HUDEP-2 (cell line): ENCODE results near the gene DDX18.
"Not testable (repeated sequence)": the region's sequence is repeated elsewhere in the genome, so short reads cannot be mapped to it uniquely, and the experiment has no call there.

Experiments used
- DNase-seq, 76 experiments: peaks; one replicate each; lab custom pipeline; 2025; ENCODE audit not compliant: unreplicated experiment in 76 of 76; lab: John Stamatoyannopoulos, UW

The DDX18 gene

DNA sequence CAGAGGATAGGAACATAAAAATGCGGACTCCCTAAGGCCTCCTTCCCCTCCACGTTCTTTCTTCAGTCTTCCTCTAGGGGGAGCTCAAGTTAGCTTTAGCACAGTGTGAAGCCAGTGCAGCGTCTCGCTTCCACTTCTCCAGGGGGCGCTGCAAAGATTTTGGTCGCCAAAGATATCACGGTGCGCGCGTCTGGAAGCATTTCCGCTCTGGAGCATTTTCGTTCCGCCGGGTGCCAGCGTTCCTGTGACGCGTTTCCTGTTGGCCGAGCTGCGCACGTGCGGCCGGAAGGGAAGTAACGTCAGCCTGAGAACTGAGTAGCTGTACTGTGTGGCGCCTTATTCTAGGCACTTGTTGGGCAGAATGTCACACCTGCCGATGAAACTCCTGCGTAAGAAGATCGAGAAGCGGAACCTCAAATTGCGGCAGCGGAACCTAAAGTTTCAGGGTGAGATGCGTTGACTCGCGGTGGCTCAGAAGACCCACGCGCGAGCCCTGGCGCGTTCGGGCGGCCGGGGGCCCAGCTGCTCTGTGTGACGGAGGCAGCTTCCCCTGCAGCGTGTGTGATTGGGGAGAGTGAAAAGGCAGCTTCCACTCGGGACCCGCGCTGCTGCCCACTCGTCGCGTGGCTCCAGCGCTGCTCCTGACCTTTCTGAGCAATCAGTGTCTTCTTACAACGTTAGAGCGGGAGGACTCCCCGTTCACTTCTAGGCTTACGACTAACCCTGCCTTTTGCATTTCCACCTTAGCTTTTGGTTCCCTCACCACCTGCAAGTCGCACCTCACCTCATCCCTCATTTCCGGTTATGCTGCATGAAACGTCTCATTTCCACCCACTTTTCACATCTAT lies at the start of gene DDX18:
DDX18 (plus strand) TSS at position 275 of the 848 bp plus-strand sequence; CDS start at position 362, 87 bp downstream.
- DNase-seq = peak in 75 of 76 experiments; percentile 39 to 99 (median 94)

DNA sequence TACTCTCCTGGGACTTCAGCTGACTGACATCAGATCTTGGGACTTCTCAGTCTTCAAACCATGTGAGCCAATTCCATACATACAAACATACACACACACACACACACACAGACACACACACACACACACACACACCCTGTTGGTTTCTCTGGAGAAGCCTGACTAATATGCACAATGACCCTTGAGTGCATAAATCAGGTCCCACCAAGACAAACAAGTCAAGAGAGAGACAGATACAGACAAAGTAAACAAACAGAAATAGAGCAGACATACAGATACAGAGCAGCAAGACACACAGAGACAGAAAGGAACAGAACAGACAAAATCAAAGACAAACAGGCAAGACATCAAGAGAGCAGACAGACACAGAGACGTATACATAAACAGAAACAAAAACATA lies 43.8 kb upstream of the DDX18 start:
- no peak for DNase-seq

DNA sequence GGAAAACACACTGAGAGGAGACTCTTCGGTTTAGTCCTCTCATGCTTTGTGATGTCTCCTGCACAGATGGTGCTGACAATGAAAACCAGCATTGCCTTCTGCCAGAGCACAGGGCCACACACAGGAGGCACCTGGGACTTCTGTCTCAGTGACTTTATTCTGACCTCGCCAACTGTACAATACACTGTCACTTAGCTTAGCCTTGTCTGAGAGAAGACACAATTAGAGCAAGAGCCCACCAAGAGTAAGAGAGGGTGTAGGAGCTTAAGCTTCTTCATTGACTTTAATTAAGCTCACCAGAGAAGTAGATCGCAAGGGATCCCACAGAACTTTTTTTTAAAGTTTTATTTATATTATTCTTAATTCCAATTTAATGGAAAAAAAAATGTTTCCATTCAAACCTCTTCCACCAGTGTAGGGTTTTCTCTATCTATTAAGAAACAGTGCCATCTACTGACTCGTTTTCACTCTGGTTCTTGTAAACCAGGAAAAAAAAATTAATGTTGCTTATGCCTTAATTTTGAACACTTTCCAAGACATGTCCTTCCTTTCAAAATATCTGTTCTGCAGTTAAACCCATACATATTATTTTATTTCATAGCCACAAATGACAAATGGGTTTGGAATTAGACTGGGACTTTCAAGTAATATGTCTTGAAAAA lies 42.4 kb upstream of the DDX18 start:
- DNase-seq = peak in 7 of 76 experiments; percentile 1 to 10 (median 4)

DNA sequence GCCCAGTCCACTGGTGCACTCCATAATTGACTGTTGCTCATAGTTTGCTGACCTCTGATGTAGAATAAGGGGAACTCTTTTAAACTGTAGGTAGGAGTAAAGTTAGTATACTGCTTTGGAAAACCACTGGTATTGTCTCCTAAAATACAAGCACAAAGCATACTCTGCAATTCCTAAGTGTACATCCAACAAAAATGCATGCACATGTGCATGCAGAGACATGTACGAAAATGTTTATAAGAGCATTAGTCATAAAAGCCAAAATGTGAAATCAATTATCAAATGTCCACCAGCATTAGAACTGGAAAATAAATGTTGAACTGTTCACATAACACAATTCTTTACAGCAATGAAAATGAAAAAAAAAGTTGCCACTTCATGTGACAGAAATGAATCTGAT lies 39.8 kb upstream of the DDX18 start:
- no peak for DNase-seq

DNA sequence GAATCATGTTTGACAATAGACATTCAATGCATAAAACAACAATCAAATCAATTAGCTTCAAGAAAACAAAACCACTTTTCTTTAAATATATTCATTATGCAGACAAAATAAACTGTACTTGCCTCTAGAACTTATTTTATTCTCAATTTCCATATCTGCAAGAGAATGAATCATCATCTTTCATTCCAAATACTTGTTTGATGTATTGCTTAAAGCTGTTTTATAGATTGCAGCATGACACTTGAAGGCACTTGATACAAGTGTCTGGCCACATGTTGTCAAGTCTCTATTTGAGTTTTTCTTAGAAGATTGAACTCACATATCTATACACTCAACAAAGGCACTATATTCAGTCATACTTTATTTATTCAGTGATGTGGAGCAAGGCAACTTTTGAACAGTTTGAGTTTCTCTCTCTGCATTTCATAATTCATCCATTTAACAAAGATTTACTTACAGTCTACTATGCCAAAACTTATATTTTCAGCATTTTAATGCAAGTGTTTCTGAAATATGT lies 38.7 kb upstream of the DDX18 start:
- no peak for DNase-seq

DNA sequence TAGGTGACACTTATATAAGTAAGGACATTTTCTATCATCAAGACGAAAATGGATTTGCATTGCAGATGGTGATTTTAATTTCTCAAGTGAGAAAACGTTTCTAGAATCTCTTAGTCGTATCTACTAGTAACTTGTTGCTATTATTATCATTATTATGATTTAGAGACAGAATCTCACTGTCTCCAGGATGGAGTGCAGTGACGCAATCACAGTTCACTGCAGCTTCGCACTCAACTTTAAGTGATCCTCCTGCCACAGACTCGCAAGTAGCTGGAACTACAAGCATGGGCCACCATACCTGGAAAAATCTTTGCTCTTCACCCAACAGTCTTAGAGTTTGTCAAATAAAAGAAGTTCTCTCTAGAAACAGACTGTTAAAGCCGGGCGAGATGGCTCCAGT lies 37.6 kb upstream of the DDX18 start:
- DNase-seq = no peak

DNA sequence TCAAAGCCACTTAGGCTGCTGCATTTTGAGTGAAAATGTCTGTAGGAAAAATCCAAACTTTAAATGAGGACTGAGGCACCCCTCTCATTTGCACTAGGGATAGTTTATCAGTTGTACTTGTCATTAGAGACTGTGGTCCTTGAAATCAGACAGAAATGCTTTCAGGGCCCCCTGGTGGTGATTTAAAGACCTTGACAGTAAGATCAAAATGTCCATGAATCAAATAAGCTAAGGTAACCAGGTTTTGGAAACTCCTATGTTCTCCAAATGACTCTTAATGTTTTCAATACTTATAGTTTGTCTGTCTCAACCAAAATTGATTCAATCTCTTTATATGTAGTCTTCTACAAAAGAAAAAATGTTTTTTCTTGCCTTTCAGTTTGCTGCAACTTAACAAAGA lies 28.8 kb upstream of the DDX18 start:
- peak in 36 of 76 experiments; percentile 1 to 48 (median 18) for DNase-seq

DNA sequence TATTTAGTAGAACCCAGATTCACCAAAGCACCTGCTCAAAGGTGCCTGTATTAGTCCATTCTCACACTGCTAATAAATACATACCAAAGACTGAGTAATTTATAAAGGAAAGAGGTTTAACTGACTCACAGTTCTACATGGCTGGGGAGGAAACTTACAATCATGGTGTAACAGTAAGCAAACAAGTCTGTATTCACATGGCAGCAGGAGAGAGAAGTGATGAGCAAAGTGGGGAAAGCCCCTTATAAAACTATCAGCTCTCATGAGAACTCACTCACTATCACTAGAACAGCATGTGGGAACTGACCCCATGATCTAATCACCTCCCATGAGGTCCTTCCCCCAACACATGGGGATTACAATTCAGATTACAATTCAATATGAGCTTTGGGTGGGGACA lies 28.0 kb upstream of the DDX18 start:
- DNase-seq = no peak

DNA sequence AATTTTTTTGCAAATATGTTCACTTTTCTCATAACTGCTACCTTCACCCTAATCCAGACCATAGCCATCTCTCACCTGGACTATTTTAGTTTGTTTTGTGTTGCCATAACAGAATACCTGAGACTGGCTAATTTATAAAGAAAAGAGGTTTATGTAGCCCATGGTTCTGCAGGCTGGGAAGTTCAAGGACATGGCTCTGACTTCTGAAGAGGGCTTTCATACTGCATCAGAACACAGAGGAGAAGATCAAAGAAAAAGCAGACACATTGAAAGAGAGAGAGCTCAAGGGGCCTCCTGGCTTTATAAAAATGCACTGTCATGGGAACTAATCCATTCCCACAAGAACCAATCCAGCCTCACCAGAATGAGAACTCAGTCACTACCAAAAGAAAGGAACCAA lies 25.0 kb upstream of the DDX18 start:
- no peak for DNase-seq

DNA sequence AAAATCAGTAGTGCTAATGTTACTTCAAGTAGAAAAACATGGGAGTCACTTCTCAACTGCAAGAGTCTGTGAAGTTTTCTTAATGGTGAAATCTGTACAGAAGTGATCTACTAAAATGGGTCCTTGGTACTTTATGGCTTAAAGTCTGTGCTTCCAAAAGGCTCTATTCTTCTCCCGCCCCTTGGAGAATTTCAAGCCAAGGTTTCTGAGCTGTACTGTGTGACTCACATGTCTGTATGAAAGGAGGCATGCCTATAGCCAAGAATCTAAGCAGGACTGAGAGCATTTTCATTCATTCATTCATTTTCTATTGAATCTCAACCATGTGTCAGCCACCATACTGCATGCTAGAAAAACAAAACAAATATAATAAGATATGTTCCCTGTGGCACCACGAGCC lies 19.8 kb upstream of the DDX18 start:
- DNase-seq = no peak

DNA sequence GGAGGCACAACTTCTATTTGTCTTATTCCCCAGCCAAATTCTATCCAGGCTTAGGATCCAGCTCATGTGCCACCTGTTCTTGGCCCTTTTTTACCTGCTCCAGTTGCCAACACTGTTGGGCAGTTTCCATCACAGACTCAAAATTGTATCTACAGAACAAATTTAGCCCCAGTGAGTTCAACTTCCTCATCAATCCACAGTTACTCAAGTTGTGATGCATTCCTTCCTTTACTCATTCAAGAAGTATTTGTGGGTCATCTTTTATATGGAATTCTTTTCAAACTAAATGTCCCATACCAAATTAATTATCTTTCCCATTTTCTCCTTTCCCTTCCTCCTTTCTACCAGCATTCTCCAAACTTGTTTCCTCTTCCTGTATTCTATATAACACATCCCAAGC lies 12.7 kb upstream of the DDX18 start:
- no peak for DNase-seq

DNA sequence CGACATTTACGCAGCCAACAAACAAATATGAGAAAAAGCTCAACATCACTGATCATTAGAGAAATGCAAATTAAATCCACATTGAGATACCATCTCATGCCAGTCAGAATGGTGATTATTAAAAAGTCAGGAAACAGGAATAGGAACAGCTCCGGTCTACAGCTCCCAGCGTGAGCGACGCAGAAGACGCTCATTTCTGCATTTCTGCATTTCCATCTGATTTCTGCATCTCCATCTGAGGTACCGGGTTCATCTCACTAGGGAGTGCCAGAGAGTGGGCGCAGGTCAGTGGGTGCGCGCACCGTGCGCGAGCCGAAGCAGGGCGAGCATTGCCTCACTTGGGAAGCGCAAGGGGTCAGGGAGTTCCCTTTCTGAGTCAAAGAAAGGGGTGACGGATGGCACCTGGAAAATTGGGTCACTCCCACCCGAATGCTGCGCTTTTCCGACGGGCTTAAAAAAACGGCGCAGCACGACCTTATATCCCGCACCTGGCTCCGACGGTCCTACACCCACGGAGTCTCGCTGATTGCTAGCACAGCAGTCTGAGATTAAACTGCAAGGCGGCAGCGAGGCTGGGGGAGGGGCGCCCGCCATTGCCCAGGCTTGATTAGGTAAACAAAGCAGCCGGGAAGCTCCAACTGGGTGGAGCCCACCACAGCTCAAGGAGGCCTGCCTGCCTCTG lies 10.7 kb upstream of the DDX18 start:
- peak in 1 of 76 experiments; percentile 1 for DNase-seq

DNA sequence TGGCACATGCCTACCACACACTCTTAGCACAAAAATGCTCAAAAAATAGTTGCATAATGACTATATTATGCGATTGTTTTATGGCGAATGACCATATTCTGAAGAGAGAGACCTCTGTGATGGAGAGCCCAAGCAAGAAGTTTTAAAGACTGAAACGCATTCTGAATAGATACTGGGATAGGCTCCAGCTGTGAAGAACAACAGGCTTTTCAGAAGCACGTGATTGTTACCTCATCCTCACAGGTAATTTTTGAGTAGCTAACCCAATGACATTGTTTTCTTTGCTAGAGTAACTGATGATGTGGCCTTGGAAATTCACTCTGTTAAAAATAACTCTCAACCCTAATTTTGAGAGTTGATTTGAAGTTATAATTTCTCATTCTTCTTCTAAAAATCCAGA lies 2.0 kb upstream of the DDX18 start:
- no peak for DNase-seq

DNA sequence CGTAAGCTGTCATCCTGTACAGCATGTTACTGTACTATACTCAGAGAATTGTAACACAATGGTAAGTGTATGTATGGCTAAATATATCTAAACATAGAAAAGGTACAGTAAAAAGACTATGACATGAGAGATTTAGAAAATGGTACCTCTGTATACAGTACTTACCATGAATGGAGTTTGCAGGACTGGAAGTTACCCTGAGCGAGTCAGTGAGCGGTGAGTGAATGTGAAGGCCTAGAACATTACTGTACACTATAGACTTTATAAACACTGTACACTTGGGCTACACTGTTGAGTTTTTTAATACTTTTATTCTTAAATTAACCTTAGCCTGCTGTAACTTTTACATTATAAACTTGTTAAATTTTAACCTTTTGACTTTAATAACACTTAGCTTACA lies 1.5 kb downstream of the DDX18 start:
- no peak for DNase-seq

DNA sequence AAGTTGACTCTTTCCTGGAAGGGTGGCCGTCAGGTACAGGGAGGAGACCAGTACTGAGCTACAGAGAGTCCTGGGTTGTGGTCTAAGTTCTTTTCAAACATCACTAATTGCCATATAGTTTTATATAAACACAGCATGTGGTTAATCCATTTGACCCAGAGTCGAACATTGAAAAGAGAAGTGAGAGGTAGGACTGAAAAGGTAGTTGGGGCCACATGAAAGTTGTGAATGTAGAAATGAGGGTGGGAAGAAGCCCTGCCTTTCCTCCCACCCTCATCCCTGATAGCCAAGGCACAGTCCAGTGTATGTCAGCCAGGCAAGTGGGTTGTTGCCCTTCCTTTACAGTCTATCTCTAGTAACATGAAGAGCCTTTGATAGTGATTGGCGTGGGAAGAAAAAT lies 4.4 kb downstream of the DDX18 start:
- no peak for DNase-seq

DNA sequence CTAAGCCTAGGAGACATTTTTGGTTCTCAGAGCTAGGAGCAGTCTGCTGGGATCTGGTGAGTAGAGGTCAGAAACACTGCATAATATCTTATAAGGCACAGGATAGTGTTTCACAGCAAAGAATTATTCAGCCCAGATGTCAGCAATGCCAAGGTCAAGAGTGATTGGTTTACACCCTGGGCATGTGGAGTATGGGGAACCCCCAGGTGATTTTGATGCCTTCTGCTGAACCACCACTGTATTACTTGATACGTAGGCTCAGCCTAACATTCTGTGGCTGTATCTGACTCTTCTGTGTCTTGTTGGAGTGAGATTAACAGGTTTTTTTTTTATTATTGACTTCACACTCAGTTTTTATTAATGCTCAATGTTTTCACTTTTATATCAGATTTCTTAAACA lies 6.0 kb downstream of the DDX18 start:
- DNase-seq = no peak

DNA sequence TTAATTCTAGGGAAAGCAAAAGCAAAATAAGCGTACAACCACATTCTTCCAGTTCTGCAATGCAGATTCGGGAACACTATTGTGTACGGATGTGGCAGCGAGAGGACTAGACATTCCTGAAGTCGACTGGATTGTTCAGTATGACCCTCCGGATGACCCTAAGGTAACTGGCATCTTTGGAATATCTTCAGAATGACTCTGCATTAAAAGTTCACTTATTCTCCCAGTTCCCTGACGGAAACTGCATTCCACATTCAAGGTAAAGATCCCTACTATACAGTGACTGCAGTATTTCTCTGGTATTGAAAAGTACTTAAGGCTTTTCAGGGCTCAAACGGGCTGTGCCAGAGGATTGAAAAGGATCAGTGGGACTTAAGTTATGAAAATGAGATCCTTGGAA lies 10.9 kb downstream of the DDX18 start:
- no peak for DNase-seq

DNA sequence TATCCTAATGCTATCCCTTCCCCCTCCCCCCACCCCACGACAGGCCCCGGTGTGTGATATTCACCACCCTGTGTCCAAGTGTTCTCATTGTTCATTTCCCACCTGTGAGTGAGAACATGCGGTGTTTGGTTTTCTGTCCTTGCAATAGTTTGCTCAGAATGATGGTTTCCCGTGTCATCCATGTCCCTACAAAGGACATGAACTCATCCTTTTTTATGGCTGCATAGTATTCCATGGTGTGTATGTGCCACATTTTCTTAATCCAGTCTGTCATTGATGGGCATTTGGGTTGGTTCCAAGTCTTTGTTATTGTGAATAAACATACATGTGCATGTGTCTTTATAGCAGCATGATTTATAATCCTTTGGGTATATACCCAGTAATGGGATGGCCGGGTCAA lies 13.0 kb downstream of the DDX18 start:
- DNase-seq = not testable (repeated sequence)

DNA sequence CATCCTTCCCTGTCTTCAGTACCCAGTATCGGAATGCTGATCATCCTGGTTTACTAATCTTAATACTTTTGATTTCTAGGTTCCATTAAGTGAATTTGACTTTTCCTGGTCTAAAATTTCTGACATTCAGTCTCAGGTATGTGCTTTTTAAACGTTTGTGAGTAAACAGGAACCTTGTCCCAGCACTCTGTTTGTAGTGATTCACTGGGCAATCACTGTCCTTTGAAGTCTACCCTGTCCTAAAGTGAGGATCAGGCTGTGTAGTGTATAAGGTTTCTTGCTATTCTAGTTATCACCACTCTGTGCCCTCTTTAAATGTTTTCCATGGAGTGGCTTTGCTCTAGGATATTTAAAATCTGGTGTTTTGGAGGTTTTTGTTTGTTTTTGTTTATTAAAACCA lies 14.4 kb downstream of the DDX18 start:
- no peak for DNase-seq

DNA sequence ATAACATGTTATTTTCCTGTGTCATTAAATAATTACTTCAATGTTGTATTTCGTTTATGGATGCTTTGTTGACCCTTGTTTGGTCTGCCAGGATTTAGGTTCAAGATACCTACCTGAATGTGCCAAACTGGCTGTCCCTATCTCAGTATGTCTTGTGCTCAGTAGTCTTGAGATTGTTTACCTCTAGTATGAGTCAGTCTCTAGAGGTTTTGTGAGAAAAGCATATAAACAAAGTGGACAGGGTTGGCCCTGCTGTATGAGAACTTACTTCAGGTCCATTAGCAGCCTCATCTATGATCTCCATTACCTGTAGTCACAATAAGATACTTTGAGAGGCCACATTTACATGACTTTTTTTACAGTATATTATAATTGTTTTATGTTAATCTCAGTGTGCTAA lies 17.8 kb downstream of the DDX18 start:
- DNase-seq = no peak

DNA sequence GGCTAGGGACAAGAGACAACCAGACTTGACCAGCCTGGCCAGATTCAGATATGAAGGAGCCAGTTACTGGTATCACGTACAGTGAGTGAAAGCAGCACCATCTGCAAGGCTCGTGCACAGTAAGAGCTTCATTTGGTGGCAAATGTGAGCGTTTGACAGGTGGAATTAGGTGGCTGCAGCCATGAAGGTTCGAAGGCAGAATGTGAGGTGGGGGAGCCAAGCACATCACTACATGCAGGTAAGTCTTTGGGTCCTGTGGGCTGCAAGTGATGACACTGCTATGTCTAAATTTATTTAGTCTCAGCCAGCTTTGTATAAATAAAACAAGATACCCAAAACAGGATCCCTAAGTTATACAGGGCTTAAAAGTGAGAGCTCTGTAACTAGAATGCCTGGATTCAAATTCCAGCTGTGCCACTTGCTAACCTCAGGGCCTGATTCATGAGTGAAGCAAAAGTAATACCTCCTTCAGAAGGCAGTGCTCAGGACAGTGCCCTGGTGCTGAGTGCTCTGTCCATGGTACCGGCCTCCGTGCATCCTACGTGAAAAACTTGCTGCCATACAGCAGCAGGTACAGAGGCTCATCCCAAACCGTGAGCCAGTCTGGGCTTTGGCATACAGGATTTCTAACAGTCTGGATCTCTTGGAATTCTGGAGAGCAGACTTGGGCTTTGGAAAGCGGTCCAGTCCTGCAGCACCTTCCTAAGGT lies 18.6 kb downstream of the DDX18 start:
- peak in 2 of 76 experiments; percentile 0 to 3 for DNase-seq
